Endothelial cell of hepatic sinusoid (primary cell): ENCODE measurements around the gene SMAD5.

Experiments
- in situ Hi-C: cut with HindIII; loops from 2 replicates; pipeline ENCODE4 v1.10.0; 2017; ENCODE audit warnings: low sequenced_read_pairs

SMAD5 gene

GRCh38 chr5:136194576-136194975 is 61.9 kb downstream of the SMAD5 start:
- in situ Hi-C loops = no loop called here

- in situ Hi-C loops = no loop called here
Measured at GRCh38 chr5:136195971-136196820, 63.6 kb downstream of the SMAD5 start.

- in situ Hi-C loops = no loop called here
Measured at GRCh38 chr5:136197462-136198142, 65.0 kb downstream of the SMAD5 start.

DNA sequence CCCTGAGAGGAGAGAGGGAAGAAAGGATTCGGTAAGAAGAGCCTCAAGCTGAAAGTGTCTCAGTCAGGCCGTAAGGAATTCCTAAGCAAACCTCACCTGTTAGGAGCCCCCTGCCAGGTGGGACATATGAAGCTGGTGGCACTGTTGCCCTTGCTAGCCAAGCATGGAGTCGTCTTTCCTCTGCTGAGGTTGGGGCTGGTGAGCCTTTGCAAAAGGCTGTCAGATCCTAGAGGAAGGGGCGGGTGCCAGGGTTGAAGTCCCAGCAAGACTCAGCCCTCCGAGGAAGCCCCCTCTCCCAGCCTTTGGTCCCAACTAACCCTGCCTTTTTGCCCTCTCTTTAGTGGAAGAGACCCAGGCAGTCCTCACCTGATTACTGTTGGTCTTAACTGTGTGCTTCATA is 65.8 kb downstream of the SMAD5 start:
- in situ Hi-C loops = no loop called here

DNA sequence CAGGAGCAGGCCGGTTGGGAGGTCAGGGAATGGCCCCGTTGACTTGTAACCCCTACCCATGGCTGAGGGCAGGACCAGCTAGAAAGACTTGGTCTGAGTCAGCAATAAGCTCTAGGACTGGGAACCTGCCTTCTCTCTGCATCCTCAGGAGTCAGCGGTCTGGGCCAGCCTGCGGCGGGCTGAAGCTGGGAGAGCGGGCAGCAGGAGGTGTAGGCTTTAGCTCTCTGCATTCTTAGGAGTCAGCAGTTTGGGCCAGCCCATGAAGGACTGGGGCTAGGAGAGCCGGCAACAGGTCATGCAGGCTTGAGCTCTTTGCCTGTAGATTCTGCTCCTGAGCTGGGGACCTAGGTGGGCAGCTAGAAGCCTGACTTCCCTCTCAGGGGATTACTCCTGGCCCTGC is 66.8 kb downstream of the SMAD5 start:
- in situ Hi-C loops = no loop called here

- in situ Hi-C loops = no loop called here
Measured at GRCh38 chr5:136200130-136200529, 67.5 kb downstream of the SMAD5 start.

GRCh38 chr5:136200761-136201160 is 68.1 kb downstream of the SMAD5 start:
- in situ Hi-C loops = no loop called here

GRCh38 chr5:136201870-136202269 is 69.2 kb downstream of the SMAD5 start:
- in situ Hi-C loops = no loop called here

GRCh38 chr5:136202469-136203205 is 70.0 kb downstream of the SMAD5 start:
- in situ Hi-C loops = no loop called here

GRCh38 chr5:136203303-136203922 is 70.8 kb downstream of the SMAD5 start:
- in situ Hi-C loops = no loop called here

- in situ Hi-C loops = no loop called here
Measured at GRCh38 chr5:136205061-136205702, 72.5 kb downstream of the SMAD5 start.

DNA sequence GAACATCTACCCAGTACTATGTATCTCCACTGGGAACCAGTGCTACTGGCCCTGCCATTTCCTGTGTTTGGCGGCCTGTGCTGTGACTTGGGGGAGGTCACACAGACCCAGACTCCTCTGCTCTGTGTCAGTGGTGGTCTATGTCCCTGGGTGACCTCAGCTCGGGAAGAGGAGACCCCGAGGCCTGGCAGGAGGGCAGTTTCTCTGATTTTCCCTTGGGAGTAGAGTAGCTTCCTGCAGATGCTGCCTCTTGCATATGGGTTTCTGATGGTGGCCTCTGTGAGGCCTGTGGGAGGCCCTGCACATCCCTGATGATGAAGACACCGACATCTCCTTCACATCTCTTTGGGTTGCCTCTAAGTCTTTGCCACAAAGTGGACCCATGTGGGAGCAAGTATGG is 73.3 kb downstream of the SMAD5 start:
- in situ Hi-C loops = no loop called here

DNA sequence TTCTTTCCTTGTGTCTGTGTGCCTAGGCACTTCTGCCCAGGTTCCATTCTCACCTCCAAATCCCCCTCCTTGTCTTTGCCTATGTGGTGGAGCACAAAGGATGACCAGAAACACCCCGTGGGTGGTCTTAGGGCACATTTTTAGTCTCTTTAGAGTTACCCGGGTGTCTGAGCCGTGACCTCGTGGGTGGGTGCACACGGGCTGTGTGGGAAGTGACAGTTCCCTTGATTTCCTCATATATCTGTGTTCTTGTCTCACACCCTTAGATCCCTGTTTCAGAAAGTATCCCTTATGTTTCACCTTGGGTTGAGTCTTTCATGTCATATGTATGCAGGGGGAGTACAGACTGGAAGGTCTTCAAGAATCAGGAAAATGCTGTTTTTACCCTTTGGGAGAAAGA is 73.7 kb downstream of the SMAD5 start:
- in situ Hi-C loops = no loop called here

- in situ Hi-C loops = no loop called here
Measured at GRCh38 chr5:136207631-136208030, 75.0 kb downstream of the SMAD5 start.

GRCh38 chr5:136208916-136209315 is 76.3 kb downstream of the SMAD5 start:
- in situ Hi-C loops = no loop called here

DNA sequence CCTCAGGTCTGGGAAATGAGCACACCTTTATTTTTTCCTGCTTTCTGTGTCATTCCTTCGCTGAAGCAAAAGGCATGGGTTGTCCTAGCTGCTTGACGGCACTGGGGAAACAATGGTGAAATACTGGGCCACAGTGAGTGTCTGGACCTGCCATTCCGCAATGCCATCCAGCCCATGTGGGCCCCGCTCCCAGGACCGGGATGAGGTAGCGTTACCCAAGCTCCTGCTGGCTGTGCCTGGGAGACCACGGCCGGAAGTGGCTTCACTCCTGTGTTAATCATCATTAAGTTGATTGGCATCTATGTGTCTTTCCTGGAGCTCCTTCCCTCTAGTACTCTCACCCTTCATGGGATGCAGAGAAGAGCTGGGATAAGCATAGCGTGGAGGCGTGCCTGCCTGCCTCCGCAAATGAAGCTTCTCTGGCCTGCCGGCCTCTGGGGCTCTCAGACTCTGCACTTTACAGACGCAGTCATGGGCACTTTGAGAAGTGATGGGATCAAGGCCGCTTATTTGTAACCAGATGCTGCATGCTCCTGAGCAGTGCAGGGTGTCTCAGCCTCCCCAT is 76.8 kb downstream of the SMAD5 start:
- in situ Hi-C loops = no loop called here

DNA sequence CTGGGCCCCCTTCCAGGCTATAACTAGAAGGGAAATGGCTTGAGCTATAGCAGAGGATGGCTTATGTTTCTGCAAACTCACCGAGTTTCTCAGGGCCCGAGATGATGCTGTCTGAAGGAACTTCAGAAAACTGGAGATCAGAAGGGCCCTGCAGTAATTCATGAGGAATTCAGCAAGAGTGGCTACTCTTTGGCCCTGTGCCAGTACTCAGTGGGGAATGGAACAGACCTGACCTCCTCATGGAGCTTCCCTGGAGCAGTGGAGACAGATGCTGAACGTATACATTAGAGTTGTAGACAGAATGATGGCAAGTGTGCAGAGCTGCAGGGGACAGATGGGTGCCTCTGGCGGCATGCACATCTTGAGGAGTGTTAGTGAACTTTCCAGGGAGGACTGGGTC is 77.6 kb downstream of the SMAD5 start:
- in situ Hi-C loops = no loop called here

DNA sequence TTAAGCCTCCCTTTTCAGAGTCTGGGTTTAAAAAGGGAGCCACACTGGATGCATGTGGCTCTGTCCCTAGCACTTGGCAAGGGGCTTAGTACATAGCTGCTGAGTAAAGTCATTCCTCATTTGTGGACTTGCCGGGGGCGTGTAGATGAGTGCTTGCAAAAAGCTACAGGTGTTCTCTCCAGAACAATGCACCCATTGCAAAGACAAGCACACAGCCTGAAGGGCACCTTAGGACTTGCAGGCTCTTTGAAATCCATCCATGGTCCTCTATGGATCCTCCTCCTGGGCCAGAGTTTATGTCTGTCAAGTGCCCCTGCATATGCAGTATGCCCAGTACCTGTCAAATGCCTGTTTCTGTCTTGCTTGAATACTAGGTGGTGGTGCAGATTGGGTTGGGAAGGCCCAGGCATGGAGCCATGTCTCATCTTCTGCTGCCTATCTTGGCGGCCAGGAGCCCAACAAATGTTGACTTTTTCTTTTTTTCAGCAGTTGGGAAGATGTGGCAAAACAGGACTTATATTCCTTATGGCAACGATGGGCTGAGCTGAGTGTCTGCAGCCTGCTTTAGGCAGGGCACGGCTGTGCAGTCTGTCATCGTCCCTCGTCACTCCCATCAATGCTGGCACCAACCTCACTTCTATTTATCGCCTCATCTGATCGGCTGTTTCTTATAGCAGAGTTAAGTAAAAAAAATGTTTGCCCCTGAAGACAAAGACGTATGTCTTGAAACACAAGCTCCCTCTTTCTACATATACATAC is 78.8 kb downstream of the SMAD5 start:
- in situ Hi-C loops = no loop called here

GRCh38 chr5:136212252-136212721 is 79.6 kb downstream of the SMAD5 start:
- in situ Hi-C loops = no loop called here
